AG09309 (cell line): Measurements from ENCODE around the gene TAPBP.
A peak's percentile ranks its signal among the peaks of the same experiment; 100 is the strongest.
"Not testable (repeated sequence)": the region's sequence is repeated elsewhere in the genome, so short reads cannot be mapped to it uniquely, and the experiment has no call there.

ENCODE experiments used
- DNase-seq: peaks from one replicate; pipeline ENCODE4 v3.0.0-alpha.2; 2010; ENCODE audit warnings: low read depth
- H3K4me3 ChIP-seq: 2 replicates; pipeline ENCODE4 v1.5.1; 2011; ENCODE audit warnings: mild to moderate bottlenecking, low read depth, low read length, moderate library complexity; ENCODE audit not compliant: control insufficient read depth
- TF ChIP-seq, protein P1 (sequence below): IDR thresholded peaks from 2 replicates; pipeline ENCODE4 v1.5.1; 2011; ENCODE audit warnings: mild to moderate bottlenecking, low read depth, low read length, inconsistent platforms; ENCODE audit not compliant: insufficient read depth, control insufficient read depth; ENCODE audit errors: missing control alignments

The TAPBP gene

DNA sequence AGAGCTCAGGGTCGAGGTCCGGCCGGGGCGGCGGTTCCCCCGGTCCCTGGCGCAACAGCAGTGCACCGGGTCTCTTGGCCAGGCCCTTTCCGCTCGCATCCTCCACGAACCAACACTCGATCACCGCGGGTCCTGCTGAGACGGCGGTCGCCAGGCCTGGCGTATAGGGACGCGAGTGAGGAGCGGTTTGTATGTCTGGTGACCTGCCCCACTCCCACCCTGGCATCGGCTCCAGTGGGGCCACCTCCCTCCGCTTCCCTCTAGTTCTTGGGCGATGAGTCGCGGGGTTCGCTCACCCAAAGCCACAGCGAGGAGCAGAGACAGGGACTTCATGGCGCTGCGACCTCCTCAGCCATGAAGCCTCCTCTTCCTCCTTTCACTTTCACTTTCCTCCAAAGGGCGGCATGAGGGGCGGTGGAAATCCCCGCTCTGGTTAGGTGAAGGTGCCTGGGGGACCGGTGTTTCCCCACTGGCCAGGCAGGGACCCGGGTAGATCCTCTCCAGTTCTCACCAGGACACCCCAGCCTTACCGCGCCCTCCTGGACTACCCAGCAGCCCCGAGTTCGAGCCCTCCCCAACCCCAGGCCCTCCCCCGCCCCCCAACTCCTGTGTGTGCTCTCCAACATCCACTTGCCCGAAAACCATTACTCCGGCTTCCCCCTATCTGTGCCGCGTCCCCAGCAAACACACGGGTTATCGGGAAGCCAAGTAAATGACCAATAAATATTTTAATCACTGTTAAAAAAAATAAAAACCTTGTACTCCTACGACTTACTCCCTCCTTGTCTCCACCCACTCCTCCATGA lies at the start of gene TAPBP:
Gene TAPBP, minus strand, starts transcription at position 370 of the 806 bp plus-strand sequence. Its CDS starts 37 bp downstream, at position 333.
- DNase-seq, result no peak
- peak within 1 kb of the TSS; percentile 68 for H3K4me3 ChIP-seq
- TF ChIP-seq, protein P1, sequence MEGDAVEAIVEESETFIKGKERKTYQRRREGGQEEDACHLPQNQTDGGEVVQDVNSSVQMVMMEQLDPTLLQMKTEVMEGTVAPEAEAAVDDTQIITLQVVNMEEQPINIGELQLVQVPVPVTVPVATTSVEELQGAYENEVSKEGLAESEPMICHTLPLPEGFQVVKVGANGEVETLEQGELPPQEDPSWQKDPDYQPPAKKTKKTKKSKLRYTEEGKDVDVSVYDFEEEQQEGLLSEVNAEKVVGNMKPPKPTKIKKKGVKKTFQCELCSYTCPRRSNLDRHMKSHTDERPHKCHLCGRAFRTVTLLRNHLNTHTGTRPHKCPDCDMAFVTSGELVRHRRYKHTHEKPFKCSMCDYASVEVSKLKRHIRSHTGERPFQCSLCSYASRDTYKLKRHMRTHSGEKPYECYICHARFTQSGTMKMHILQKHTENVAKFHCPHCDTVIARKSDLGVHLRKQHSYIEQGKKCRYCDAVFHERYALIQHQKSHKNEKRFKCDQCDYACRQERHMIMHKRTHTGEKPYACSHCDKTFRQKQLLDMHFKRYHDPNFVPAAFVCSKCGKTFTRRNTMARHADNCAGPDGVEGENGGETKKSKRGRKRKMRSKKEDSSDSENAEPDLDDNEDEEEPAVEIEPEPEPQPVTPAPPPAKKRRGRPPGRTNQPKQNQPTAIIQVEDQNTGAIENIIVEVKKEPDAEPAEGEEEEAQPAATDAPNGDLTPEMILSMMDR, result no peak

DNA sequence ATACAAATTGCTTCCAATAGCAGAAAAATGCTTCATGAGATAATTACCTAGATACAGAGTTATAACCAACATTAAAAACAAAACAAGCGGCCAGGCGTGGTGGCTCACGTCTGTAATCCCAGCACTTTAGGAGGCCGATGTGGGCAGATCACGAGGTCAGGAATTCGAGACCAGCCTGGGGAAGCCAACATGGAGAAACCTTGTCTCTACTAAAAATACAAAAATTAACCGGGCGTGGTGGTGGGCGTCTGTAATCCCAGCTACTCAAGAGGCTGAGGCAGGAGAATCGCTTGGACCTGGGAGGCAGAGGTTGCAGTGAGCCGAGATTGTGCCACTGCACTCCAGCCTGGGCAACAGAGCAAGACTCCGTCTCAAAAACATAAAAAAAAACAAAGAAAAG lies 49.6 kb upstream of the TAPBP start:
- DNase-seq, H3K4me3 ChIP-seq: not testable (repeated sequence)

DNA sequence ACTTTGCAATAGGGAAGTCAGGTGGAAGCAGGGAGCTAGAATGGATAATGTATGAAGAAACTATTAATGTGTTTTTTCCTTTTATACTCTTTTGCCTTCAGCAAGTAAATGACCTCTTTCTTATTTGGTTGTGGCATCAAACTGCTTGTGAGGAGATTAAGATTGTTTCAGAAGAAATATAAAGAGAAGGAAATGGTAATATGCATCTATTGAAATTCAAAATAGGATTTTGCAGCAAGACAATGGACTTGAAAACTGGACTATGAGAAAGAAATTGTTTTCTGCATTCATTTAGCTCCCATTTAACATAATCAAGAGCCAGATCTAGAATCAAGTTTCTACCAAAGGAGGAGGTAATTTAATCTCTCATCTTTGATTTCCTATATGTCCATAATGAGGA lies 45.5 kb upstream of the TAPBP start:
- H3K4me3 ChIP-seq, result no peak overlapping the region
- TF ChIP-seq, protein P1, result no peak
- no peak for DNase-seq

DNA sequence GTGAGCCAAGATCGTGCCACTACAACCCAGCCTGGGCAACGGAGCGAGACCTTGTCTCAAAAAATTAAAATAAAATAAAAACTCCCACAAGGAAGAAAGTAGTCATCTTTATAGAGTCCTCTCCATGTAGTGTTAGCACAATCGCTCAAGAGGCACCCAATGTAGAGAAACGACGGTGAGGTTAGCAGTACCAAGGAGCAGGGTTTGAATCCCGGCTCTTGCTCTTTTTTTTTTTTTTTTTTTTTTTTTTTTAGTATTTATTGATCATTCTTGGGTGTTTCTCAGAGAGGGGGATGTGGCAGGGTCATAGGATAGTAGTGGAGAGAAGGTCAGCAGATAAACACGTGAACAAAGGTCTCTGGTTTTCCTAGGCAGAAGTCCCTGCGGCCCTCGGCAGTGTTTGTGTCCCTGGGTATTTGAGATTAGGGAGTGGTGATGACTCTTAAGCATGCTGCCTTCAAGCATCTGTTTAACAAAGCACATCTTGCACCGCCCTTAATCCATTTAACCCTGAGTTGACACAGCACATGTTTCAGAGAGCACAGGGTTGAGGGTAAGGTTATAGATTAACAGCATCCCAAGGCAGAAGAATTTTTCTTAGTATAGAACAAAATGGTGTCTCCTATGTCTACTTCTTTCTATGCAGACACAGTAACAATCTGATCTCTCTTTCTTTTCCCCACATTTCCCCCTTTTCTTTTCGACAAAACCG lies 43.4 kb upstream of the TAPBP start:
- not testable (repeated sequence) for DNase-seq, H3K4me3 ChIP-seq

DNA sequence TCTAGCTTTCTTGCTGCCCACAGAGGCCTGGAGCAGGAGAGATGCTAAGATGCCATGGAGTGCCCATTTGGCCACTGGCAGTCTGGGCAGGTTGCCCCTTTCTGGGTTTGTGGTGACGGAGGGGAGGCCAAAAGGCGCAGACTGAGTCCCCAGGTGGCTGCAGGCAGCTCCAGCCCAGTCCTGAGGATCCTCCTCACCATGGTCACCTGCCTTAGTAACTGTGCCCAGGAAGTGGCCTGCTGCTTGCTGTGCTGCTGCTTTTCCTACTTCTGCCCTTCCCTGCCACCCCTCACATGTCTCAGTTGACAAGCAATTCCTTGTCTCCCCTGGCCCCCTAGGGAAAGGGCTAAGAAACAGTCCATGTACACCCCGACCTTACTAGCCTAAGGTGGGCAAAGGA lies 42.4 kb upstream of the TAPBP start:
- TF ChIP-seq, protein P1, result no peak
- no peak overlapping the region for H3K4me3 ChIP-seq
- no peak for DNase-seq

DNA sequence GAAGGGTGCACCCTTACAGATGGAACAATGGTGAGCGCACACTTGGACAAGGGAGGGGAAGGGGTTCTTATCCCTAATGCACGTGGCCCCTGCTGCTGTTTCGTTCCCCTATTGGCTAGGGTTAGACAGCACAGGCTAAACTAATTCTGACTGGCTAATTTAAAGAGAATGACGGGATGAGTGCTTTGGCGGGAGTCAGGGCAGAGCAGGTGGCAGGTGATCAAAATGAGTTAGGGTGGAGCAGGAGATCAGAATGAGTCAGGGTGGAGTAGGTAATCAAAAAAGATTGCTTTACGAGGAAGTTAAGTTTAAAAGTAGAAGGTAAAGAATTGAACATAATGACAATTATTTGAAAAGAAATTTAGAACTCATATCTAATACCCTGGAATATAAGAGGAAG lies 42.0 kb upstream of the TAPBP start:
- not testable (repeated sequence) for H3K4me3 ChIP-seq, DNase-seq

DNA sequence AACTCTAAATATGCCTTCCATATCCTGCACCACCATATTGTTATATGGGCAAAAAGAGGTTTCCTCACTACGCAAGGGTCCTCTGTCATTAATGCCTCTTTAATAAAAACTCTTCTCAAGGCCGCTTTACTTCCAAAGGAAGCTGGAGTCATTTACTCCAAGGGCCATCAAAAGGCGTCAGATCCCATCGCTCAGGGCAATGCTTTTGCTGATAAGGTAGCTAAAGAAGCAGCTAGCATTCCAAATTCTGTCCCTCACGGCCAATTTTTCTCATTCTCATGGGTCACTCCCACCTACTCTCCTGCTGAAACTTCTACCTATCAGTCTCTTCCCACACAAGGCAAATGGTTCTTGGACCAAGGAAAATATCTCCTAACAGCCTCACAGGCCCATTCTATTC lies 33.9 kb upstream of the TAPBP start:
- H3K4me3 ChIP-seq, result no peak overlapping the region
- no peak for DNase-seq
- TF ChIP-seq, protein P1, result no peak

DNA sequence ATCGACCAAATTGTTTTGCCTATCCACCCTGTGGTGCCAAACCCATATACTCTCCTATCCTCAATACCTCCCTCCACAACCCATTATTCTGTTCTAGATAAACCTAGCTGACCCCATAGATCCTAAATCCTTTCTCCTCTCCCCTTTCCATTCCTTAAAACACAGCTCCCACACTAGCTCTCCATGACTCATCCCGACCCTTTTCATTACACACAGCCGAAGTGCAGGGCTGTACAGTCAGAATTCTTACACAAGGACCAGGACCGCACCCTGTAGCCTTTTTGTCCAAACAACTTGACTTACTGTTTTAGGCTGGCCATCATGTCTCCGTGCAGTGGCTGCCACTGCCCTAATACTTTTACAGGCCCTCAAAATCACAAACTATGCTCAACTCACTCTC lies 33.1 kb upstream of the TAPBP start:
- DNase-seq, H3K4me3 ChIP-seq: not testable (repeated sequence)
